ENCODE results near the gene AFF3. TPM values are rescaled to one million over a fixed set of nuclear protein-coding genes. Genes with fewer than 3 reads are reported as not detected.

AFF3 gene
- total and polyA plus RNA-seq, 2 donors (not counting 1 experiment from before 2014, with no cell fraction given) = 0.50 to 2.5 TPM

GRCh38 chr2:100036026-100036425, 106.4 kb downstream of the AFF3 start:
- TF ChIP-seq EZH2 (IDR thresholded peaks at IDR 0.05; ENCODE audit: low read length, missing control alignments) = no peak
- TF ChIP-seq CTCF (conservative IDR thresholded peaks at IDR 0.05 in 1 of 2, IDR thresholded peaks at IDR 0.05 in 1 of 2; ENCODE audit: low read depth in 1 of 2, low read length in 2 of 2) = no peak

GRCh38 chr2:100034431-100034830, 108.0 kb downstream of the AFF3 start:
- no peak overlapping the region for H3K27ac ChIP-seq (ENCODE audit: insufficient read depth, low read length)
- no peaks in the 10 kb centered on the region for H3K4me1 ChIP-seq (ENCODE audit: control insufficient read depth, extremely low read depth, insufficient read depth, low read length)
- no peaks in the 10 kb centered on the region for H3K27me3 ChIP-seq (ENCODE audit: control insufficient read depth, insufficient read depth, low read length)
- H4K20me1 ChIP-seq (ENCODE audit: control insufficient read depth, extremely low read depth, insufficient read depth, low read length) = no peaks in the 10 kb centered on the region
- TF ChIP-seq EZH2 (IDR thresholded peaks at IDR 0.05; ENCODE audit: low read length, missing control alignments) (no peak), CTCF (conservative IDR thresholded peaks at IDR 0.05 in 1 of 2, IDR thresholded peaks at IDR 0.05 in 1 of 2; ENCODE audit: low read depth in 1 of 2, low read length in 2 of 2) (no peak)
- H3K79me2 ChIP-seq (ENCODE audit: control insufficient read depth, insufficient read depth, low read length) = no peaks in the 10 kb centered on the region
- H3K4me3 ChIP-seq (replicated peaks in 1 of 4; ENCODE audit: control extremely low read depth in 1 of 4, insufficient read depth in 1 of 4, low read depth in 3 of 4, low read length in 4 of 4) = no peak overlapping the region
- H3K4me2 ChIP-seq (ENCODE audit: extremely low read depth, insufficient read depth, low read length) = no peak overlapping the region
- H3K36me3 ChIP-seq (ENCODE audit: control insufficient read depth, insufficient read depth, low read length) = no peaks in the 10 kb centered on the region
- DNase-seq (ENCODE audit: low read depth in 2 of 2) = no peak
- no peak overlapping the region for H2AFZ ChIP-seq (ENCODE audit: low read length)
- H3K9me3 ChIP-seq (ENCODE audit: control insufficient read depth, insufficient read depth, low read depth, low read length) = no peaks in the 10 kb centered on the region
- H3K9ac ChIP-seq (ENCODE audit: insufficient read depth, low read length) = no peak overlapping the region

More at GRCh38 chr2:100036026-100036425, 106.4 kb downstream of the AFF3 start:
- Histone ChIP-seq H3K36me3 (ENCODE audit: control insufficient read depth, insufficient read depth, low read length) (no peaks in the 10 kb centered on the region), H3K9ac (ENCODE audit: insufficient read depth, low read length) (no peak overlapping the region), H3K4me1 (ENCODE audit: control insufficient read depth, extremely low read depth, insufficient read depth, low read length) (no peaks in the 10 kb centered on the region), H2AFZ (ENCODE audit: low read length) (no peak overlapping the region), H3K4me3 (replicated peaks in 1 of 4; ENCODE audit: control extremely low read depth in 1 of 4, insufficient read depth in 1 of 4, low read depth in 3 of 4, low read length in 4 of 4) (no peak overlapping the region), H3K4me2 (ENCODE audit: extremely low read depth, insufficient read depth, low read length) (no peak overlapping the region), H3K9me3 (ENCODE audit: control insufficient read depth, insufficient read depth, low read depth, low read length) (no peaks in the 10 kb centered on the region), H3K79me2 (ENCODE audit: control insufficient read depth, insufficient read depth, low read length) (no peaks in the 10 kb centered on the region), H3K27me3 (ENCODE audit: control insufficient read depth, insufficient read depth, low read length) (no peaks in the 10 kb centered on the region), H4K20me1 (ENCODE audit: control insufficient read depth, extremely low read depth, insufficient read depth, low read length) (no peaks in the 10 kb centered on the region), H3K27ac (ENCODE audit: insufficient read depth, low read length) (no peak overlapping the region)
- no peak for DNase-seq (ENCODE audit: low read depth in 2 of 2)

- TF ChIP-seq EZH2 (IDR thresholded peaks at IDR 0.05; ENCODE audit: low read length, missing control alignments) (no peak), CTCF (conservative IDR thresholded peaks at IDR 0.05 in 1 of 2, IDR thresholded peaks at IDR 0.05 in 1 of 2; ENCODE audit: low read depth in 1 of 2, low read length in 2 of 2) (no peak)
- no peak overlapping the region for H2AFZ ChIP-seq (ENCODE audit: low read length)
- no peaks in the 10 kb centered on the region for H3K27me3 ChIP-seq (ENCODE audit: control insufficient read depth, insufficient read depth, low read length)
- H3K4me1 ChIP-seq (ENCODE audit: control insufficient read depth, extremely low read depth, insufficient read depth, low read length) = no peaks in the 10 kb centered on the region
- H3K79me2 ChIP-seq (ENCODE audit: control insufficient read depth, insufficient read depth, low read length) = no peaks in the 10 kb centered on the region
- H3K9ac ChIP-seq (ENCODE audit: insufficient read depth, low read length) = no peak overlapping the region
- no peaks in the 10 kb centered on the region for H3K9me3 ChIP-seq (ENCODE audit: control insufficient read depth, insufficient read depth, low read depth, low read length)
- no peak for DNase-seq (ENCODE audit: low read depth in 2 of 2)
- no peak overlapping the region for H3K4me3 ChIP-seq (replicated peaks in 1 of 4; ENCODE audit: control extremely low read depth in 1 of 4, insufficient read depth in 1 of 4, low read depth in 3 of 4, low read length in 4 of 4)
- H3K27ac ChIP-seq (ENCODE audit: insufficient read depth, low read length) = no peak overlapping the region
- H3K36me3 ChIP-seq (ENCODE audit: control insufficient read depth, insufficient read depth, low read length) = no peaks in the 10 kb centered on the region
- no peak overlapping the region for H3K4me2 ChIP-seq (ENCODE audit: extremely low read depth, insufficient read depth, low read length)
- no peaks in the 10 kb centered on the region for H4K20me1 ChIP-seq (ENCODE audit: control insufficient read depth, extremely low read depth, insufficient read depth, low read length)
Measured at GRCh38 chr2:100033976-100034375, 108.4 kb downstream of the AFF3 start.

Data from fibroblast of lung (primary cell).